GM19193 (cell line): ENCODE data around the gene TOGARAM1.
A peak's percentile ranks its signal among the peaks of the same experiment; 100 is the strongest.

ENCODE experiments used
- POLR2A ChIP-seq: IDR thresholded peaks from 4 replicates; pipeline ENCODE4 v1.6.1; 2011; ENCODE audit not compliant: insufficient read depth, insufficient read length; ENCODE audit errors: extremely low read depth

The TOGARAM1 gene, protein sequence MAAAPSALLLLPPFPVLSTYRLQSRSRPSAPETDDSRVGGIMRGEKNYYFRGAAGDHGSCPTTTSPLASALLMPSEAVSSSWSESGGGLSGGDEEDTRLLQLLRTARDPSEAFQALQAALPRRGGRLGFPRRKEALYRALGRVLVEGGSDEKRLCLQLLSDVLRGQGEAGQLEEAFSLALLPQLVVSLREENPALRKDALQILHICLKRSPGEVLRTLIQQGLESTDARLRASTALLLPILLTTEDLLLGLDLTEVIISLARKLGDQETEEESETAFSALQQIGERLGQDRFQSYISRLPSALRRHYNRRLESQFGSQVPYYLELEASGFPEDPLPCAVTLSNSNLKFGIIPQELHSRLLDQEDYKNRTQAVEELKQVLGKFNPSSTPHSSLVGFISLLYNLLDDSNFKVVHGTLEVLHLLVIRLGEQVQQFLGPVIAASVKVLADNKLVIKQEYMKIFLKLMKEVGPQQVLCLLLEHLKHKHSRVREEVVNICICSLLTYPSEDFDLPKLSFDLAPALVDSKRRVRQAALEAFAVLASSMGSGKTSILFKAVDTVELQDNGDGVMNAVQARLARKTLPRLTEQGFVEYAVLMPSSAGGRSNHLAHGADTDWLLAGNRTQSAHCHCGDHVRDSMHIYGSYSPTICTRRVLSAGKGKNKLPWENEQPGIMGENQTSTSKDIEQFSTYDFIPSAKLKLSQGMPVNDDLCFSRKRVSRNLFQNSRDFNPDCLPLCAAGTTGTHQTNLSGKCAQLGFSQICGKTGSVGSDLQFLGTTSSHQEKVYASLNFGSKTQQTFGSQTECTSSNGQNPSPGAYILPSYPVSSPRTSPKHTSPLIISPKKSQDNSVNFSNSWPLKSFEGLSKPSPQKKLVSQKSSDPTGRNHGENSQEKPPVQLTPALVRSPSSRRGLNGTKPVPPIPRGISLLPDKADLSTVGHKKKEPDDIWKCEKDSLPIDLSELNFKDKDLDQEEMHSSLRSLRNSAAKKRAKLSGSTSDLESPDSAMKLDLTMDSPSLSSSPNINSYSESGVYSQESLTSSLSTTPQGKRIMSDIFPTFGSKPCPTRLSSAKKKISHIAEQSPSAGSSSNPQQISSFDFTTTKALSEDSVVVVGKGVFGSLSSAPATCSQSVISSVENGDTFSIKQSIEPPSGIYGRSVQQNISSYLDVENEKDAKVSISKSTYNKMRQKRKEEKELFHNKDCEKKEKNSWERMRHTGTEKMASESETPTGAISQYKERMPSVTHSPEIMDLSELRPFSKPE (N-terminal part only)

DNA sequence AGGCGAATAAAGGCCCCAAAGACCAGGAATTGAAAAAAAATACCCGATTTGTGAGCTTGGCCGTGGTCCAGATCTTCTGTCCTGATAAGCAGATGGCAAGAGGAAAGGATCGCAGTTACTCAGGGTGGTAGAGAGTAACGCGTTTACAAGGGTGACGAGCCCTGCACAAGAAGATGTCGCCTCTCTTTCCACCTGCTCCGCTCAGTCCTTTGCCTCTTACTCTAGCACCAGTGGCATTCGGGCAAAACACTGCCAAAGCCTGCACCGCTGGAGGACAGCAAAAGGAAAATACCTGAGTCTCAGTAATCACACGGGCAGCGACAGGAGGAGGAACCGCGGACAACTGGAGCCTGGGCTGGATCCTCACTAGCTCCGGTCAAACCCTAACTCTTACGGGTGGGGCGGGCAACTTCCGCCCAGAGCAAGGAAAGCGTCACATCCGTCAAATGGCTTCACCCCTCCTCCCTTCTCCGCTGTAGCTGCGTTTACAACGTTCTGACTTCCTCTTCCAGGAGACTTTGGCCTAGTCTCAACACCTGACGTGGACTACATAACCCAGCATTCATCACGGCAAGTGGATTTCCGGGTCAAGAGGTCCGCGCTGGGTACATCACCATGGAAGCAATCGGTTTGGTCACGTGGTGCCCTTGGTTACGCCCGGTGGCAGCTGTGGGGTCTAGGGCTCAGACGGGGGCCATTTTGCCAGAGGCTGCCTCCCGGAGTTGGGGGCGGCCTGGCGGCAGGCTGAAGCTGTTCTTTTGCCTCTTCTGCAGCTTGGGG is at the start of gene TOGARAM1, which contains the start of gene KLHL28:
Gene TOGARAM1, plus strand, starts transcription at position 637 of the 780 bp plus-strand sequence. CDS start 232 bp downstream, outside the sequence.
Gene KLHL28, minus strand, starts transcription at position 394 of the 780 bp plus-strand sequence. CDS start 16,019 bp downstream, outside the sequence.
- TF ChIP-seq POLR2A: peak; percentile 94

DNA sequence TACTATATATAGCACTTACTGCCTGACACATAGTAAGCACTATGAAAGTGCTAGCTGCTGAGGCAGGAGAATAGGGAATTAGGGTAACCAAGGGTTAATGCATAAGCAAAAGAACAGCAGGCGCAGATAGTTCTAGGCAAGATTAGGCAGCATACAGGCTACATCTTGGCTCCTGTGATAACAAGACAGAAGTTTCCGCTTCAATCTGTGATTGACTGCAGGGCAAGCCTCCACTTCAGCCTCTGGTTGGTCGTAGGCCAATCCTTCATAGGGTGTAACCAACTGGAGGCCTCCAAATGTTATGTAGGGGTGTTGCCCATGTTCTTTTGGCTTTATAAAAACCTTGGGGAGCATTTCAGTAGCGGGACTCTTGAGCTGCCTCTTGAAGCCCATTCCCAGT is 47.1 kb upstream of the TOGARAM1 start:
- no peak for TF ChIP-seq POLR2A

DNA sequence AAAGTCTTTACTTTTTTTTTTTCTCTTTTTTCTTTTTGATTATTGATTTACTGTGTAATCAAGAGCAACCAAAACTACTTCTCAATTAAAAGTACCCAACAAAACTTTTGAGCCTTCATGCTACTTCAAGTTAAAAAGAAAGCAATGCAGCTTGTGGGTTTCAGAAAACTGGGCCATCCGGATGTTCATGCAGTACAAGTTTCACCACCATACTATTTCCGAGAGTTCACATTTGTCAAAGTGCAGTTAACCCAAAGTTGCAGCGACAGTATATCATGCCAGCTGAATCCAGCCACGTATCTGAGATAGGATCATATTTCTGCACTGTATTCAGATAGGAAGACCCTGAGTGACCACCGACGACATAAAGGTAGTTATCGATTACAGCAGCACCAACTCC is 33.2 kb upstream of the TOGARAM1 start:
- TF ChIP-seq POLR2A: no peak

DNA sequence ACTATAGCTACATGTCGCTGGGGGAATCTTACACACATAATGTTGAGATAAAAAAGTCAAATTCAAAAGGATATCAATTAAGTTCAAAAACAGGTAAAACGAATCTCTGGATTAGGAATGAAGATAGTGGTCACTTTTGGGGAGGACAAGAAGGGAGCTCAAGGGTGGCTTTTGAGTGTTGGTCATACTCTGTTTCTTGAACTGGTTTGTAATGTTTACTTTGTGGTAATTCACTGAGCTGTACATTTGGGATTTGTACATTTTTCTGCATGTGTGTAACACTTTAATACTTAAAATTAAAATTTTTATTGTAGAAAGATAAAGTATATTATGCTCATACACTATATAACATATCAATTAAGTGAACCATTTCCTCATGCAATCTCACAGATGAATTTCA is 26.8 kb upstream of the TOGARAM1 start:
- no peak for TF ChIP-seq POLR2A

DNA sequence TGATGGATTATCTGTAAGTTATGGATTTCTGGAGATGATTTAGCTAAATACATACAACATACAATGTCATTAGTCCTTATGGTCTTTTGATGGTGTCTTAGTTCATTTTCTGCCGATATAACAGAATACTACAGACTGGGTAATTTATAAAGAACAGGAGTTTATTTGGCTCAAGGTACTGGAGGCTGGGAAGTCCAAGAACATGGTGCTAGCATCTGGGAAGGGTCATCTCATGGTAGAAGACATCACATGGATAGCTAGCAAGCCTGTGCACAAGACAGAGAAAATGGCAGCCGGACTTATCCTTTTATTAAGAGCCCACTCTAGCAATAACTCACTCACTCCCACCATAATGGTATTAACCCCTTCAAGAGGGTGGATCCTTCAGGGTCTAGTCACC is 24.4 kb upstream of the TOGARAM1 start:
- no peak for TF ChIP-seq POLR2A

DNA sequence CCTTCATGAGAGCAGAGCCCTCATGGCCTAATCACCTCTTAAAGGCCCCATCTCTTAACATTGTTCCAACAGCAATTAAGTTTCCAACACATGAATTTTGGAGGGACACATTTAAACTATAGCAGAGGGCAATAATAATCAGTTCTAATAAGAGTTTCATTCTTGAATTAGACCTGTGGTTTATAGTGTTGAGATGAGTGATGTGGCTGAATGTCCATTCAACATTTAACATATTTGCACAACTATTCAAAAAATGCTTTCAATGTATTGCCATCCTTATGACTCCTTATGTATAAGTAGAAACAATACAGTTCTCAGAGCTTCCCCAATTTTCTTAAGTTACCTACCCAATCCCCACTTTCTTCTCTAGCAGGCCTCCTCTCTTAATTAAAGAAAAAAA is 21.8 kb upstream of the TOGARAM1 start:
- no peak for TF ChIP-seq POLR2A

DNA sequence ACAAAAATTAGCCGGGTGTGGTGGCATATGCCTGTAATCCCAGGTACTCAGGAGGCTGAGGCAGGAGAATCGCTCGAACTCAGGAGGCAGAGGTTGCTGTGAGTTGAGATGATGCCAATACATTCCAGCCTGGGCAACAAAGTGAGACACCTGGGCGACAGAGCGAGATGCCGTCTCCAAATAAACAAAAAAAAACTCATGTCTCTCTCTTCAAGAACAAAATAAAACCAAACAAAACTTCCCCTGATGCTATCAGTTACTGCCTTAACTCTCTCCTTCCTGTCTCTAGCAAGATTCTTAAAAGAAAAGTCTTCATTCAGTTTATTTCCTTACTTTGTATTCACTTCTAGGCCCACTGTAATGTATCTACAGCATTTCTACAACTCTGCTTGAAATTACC is 21.0 kb upstream of the TOGARAM1 start:
- TF ChIP-seq POLR2A: no peak

DNA sequence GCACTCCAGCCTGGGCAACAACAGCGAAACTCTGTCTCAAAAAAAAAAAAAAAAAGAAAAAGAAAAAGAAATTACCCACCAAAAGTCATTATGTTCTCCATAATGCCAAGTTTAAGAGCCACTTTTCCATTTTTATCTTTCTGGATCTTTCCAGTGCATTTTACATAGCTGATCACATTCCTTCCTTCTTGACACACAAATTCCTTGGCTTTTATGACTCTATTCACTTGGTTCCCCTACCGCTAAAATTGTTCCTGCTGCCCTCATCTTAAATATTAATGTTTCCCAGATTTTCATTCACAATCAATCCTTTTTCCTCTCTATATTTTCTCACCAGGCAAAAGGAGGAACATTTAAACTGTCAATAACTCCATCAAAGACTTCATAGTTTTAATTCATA is 20.4 kb upstream of the TOGARAM1 start:
- TF ChIP-seq POLR2A: no peak

DNA sequence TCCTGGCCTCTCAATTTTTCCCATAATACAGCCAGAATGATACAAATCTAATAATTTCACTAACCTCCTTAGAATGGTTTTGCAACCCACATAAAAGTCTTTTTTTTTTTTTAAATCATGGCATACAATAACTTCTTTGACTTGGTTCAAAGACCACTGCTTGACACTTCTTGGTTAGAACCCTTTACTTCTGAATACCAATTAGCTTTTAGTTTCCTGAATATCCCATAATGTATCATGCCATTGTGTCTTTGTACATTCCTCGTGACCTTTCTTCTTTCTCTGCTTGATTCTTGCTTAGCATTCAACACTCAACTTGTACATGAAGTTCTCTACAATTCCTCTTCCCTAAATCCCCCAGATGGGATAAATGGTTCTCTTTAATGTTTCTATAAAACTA is 19.6 kb upstream of the TOGARAM1 start:
- no peak for TF ChIP-seq POLR2A

DNA sequence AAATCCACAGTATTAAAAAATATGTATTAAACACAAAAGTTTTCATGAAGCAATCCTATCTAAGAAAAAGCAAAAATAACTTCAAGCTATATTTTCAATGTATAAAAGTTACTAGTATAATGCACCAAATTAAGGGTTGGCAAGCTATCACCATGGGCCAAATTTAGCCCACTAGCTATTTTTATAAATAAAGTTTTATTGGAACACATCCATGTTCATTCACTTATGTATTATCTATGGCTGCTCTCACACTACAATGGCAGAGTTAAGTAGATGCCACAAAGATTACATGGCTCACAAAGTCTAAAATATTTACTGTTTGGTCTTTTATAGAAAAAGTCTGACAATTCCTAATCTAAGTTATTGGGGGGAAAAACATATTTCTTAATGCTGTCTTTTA is 17.9 kb upstream of the TOGARAM1 start:
- TF ChIP-seq POLR2A: no peak

DNA sequence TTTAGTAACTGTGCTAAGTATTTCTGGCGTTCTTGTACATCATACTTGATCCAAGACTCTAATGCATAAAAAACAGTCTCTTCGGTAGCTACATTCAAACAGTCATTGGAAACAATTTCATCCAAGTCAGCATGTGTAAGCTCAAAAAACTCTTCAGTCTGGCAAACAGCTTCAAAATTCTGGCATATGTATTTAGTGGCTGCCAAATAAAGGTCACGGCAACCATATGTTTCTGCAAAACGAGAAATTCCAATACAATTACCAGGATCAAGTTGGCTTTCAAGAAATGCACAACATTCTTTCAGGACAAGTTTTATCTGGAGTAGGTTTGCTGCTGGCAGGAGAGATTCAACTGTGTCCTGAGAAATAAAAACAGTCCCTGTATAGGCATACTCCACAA is 16.7 kb upstream of the TOGARAM1 start:
- no peak for TF ChIP-seq POLR2A

DNA sequence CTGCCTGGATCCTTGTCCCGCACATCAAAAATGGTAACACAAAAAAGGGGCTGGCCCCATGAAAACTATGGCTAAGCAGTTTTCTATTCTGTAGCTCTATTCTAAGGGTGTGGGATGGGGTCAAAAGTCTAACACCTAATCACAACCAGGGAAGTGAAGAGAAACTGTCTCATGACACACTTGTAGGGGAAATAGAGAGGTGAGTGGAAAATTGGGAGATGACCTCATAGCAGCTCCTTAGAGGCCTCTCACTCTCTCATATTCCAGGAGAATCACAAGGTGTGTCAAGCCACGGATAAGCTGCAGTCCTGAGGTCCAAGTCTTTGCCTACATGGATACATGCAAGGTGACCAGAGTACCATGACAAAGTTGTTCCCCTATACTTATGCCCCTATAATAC is 10.9 kb upstream of the TOGARAM1 start:
- no peak for TF ChIP-seq POLR2A

DNA sequence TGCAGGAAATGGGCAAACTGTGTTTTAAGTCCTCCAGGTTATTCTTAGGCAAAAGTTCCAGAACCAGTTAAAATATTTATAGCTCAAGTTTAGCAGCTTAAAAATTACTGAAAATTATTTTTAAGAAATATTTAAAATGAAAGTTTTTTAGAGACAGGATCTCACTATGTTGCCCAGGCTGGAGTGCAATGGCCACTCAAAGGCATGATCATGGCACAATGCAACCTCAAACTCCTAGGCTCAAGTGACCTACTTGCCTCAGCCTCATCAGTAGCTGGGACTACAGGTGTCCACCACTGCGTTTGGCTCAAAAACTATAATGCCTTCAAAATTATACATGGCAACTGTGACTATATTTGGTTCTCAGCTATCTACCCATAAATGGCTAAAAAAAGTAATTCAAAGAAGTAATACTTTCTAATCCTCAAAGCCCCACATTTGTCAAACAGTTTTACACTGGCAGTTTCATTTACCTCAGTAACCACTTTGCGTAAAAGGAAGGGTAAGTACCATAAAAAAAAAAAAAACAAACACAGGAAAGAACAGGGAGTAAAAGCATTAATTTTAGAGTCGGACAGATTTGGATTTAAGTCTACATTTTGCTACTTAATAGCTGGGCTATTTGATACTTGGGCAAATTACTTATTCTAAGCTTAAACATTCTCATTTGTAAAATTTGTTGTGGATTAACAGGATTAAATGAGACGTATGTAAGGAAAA is 9.4 kb upstream of the TOGARAM1 start:
- no peak for TF ChIP-seq POLR2A
